Stimulated activated CD4-positive, alpha-beta T cell treated with anti-CD3 and anti-CD28 coated beads, Interleukin-4, amount 100 ng/mL, for 48 hours (primary cell): ENCODE measurements around the gene SCGB2B2.
"Not testable (repeated sequence)": the region's sequence is repeated elsewhere in the genome, so short reads cannot be mapped to it uniquely, and the experiment has no call there.

Experiments
- DNase-seq, 2 donors: peaks; one replicate each; pipeline ENCODE4 v3.0.0-alpha.2; 2020; ENCODE audit warnings: low read depth in 2 of 2

The SCGB2B2 gene

DNA sequence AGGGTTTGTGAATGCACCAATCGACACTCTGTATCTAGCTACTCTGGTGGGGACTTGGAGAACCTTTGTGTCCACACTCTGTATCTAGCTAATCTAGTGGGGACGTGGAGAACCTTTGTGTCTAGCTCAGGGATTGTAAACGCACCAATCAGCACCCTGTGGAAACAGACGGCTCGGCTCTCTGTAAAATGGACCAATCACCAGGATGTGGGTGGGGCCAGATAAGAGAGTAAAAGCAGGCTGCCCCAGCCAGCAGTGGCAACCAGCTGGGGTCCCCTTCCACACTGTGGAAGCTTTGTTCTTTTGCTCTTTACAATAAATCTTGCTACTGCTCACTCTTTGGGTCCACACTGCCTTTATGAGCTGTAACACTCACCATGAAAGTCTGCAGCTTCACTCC, 8.3 kb downstream of the SCGB2B2 start:
- DNase-seq: not testable (repeated sequence)

- DNase-seq: not testable (repeated sequence)
Measured at GRCh38 chr19:34668077-34668689, 8.8 kb downstream of the SCGB2B2 start.

- DNase-seq: no peak
Measured at GRCh38 chr19:34667349-34668076, 9.4 kb downstream of the SCGB2B2 start.

DNA sequence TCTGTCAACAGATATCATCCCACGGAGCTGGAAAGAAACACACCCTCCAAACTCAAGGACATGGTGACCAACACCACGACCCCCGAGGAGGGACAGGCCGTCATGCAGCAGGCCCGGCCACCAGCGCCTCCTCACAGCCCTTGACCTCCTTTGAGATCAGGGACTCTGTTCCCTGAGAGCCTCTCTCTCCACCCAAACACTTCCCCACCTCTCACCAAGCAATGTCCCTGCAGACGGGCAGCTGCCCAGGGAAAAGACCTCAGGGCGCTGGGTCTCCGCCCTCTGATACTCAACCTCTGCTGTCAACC, 10.0 kb downstream of the SCGB2B2 start:
- no peak for DNase-seq

DNA sequence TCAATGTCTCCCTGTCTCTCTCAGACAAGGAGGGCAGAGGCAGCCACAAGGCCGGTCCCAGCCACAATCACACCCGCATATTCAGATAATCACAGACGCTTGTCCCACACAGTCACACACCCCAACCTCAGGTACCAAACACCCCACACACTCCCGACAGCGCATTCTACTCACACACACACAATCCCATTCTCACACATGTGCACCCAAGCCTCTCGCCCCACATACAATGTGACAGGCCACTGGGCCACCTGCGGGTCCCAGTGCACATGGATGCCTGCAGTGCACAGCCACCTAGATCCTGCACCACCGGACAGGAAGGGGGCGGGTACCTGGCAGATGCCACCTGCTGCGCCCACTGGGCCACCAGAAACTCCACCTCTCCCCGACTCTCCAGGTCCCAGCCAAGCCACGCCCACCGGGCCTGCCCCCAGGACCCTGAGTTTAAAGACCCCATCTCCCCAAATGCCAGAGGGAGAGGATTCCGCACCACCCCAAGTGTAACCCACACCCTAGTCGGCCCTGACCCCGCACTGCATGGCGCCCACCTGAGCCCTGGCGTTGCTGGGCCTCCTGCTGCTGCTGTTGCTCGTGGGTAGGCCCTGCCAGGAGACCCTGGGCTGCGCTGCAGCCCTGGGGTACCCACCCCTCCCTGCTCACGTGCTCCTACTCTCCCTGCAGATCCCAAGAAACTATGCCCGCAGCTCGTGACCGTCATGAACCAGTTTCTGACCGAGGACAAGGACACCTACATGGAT, 10.6 kb downstream of the SCGB2B2 start:
- no peak for DNase-seq

GRCh38 chr19:34665275-34665674, 11.7 kb downstream of the SCGB2B2 start:
- not testable (repeated sequence) for DNase-seq

DNA sequence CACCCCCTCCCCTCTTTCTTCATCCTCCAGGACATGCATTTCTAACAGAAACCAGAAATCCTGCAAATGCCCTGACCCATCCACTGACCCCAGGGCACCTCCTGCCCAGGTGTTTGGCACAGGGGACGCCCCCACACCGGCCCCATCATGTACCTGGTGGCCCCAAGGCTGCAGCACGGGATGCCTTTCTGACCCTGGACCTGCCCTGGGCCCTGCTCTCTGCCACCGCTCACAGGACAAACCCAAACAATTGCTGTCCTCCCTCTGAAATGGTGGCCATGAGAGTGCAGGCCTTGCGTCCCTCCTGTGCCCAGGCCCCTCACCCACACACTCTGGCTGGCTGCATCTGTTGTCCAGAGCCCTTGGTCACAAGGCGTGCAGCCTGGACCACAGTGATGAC, 12.1 kb downstream of the SCGB2B2 start:
- DNase-seq: no peak

GRCh38 chr19:34664168-34664567, 12.8 kb downstream of the SCGB2B2 start:
- no peak for DNase-seq

DNA sequence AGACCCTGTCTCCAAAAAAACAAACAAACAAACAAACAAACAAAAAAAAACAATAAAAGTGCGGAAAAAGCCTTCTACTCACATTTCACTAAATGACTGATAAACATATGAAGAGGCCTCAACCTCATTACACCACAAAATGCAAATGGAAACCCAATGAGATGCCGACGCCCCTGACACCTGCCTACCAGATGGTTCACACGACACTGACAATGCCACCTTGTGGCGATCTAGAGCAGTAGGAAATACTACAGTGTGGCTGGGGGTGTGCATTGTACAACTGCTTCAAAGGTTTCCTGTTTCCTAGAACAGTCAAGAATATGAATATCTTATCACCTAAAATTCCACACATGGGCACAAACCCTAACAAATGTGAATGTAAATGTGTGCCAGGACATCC, 14.0 kb downstream of the SCGB2B2 start:
- DNase-seq: peak in 1 of 2 donors; percentile 18

GRCh38 chr19:34661357-34661756, 15.6 kb downstream of the SCGB2B2 start:
- no peak for DNase-seq

DNA sequence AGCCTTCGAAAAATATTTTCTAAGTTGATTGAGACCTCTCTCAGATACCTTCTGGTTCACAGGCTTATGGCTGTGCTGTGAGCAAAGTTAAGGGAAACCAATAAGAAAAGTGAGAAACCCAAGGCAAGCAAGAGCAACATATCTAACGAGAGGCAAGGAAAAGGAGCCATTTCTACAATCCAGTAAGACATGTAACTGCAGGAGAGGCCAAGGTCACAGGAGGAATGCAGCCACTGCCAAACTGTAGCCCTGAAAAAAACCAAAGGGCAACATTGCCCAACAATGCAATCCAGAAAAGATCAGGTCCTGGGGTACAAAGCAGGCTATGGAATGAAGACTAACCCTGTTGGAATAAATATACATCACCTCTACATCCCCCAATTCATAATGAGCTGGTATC, 21.3 kb downstream of the SCGB2B2 start:
- DNase-seq: no peak

DNA sequence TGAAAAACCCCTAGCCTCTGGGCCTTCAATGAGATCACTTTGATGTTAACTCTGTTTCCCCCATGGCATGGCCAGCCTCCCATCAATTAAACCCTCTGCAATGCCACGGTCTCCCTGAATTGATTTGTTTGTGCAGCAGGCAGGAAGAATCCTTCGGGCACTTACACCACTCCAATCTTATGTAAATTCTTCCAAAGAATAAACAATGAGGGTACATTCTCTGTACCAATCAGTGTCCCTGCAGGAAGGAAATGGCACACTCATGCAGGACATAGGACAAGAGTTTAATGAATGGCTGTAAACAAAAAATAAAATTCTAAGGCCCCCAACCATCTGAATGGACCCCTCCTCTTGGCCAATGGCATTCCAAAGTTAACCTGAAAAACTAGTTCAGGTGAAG, 22.2 kb downstream of the SCGB2B2 start:
- DNase-seq: no peak

DNA sequence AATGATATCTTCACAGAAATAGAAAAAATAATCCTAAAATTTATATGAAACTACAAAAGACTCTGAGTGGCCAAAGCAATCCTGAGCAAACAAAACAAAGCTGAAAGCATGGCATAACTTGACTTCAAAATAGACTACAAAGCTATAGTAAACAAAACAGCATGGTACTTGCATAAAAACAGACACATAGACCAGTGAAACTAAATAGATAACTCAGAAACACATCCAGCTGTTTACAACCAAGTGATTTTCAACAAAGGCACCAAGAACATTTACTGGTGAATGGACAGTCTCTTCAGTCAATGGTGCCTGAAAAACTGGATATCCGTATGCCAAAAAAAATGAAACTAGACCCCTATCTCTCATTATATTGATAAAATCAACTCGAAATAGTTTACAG, 25.2 kb downstream of the SCGB2B2 start:
- no peak for DNase-seq

DNA sequence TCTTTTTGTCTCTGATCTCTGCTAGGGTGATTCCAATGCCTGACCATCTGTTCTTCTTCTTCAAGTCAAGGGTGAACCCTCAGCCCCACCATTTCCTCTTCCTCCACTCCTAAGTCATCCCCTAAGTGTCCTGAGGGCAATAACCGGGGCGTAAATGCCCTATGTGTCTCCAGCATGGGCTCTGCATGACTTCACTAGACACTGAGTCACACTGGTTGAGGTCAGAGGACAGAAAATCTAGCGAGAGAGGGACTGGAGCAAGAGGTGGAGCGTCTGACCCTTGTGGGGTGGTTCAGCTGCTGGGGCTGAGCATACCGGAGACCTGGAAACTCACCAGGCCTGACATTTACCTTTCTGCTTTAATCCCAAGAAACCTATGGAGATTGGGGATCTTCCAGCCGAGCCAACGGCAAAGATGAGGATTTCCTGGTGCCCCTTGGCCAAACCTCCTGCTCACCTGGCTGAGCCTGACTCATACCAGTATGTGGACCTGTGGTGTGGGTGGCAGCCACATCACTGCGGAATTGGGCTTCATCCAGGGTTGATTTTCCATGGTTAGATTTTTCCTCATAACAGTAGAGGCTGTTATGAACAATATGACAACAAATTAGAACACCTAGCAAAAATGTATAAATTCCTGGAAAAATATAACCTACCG, 26.9 kb downstream of the SCGB2B2 start:
- no peak for DNase-seq

DNA sequence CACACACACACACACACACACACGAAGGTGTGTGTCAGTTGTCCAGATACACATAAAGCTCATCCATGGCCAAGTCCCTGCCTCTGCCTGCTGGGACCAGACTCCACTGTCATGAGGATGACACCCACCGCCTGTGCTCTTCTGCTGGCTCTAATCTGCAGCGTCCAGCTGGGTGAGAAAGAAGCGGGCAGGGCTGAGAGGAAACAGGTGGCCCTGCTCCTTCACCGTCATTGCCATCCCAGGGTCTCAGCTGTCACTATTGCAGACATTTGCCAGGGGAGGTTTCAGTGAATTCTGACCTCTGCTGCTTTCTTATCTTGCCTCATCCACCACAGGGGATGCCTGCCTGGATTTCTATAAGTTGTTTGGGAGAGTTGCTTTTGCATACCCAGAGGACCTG, 31.4 kb downstream of the SCGB2B2 start:
- DNase-seq: no peak

- no peak for DNase-seq
Measured at GRCh38 chr19:34644991-34645461, 31.9 kb downstream of the SCGB2B2 start.

- DNase-seq: no peak
Measured at GRCh38 chr19:34642241-34642640, 34.7 kb downstream of the SCGB2B2 start.

DNA sequence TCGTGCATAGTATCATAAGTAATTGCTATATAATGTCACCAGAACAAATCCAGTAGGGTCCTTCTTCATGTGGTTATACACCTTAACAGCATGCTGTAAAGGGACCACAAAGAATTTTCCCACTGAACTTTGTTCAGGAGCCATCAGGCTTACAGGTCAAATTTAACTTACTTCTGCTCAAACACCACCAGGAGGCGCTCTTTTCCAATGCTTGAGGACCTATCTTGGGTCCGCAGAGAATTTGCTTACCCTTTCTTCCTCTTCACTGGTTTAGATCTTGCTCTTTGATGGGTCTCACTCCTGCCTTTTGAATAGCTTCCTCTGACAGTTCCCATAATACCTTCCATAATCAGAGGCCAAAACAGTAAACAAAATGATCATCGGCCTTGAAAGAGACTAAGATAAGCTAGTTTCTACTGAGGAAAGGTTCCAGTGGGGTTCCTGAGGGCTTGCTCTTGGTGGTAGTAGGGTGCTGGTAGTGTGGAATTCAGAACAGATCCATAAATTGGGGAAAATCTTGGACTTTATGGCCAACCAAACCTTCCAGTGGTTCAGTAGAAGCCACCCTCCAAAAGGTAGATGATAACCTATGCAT, 37.4 kb downstream of the SCGB2B2 start:
- DNase-seq: peak; percentile 22 to 61

DNA sequence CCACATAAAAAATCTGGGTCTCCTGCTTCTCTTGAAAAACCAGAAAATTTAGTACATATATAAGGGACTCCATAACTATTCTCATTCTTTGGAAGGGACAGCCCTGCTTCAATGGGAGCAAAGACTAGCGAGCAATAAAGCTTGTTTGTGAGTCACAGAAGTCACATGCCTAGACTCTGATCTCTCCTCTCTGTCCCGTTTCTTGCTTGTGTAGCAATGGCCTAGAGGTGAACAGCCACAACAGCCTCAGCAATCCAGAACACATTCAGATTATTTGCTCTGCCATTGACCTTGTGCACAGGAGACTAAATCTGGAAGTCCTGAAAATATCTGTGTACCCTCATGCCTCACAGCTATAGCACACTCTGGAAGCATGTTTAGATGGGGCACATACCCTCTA, 43.2 kb downstream of the SCGB2B2 start:
- no peak for DNase-seq
